Body of pancreas (tissue), 4 donors: Measurements from ENCODE around the gene PLEKHA6. TPM values are rescaled to one million over a fixed set of nuclear protein-coding genes. Genes with fewer than 3 reads are reported as not detected.

ENCODE experiments used
- ATAC-seq: fragments of 150-250 bp; one replicate; pipeline ENCODE4 v1.9.1; 2016
- DNase-seq, 4 donors: peaks; one replicate each; pipeline ENCODE4 v3.0.0-alpha.2; 2019
- H3K27ac ChIP-seq, 4 donors: fragments of 200-600 bp; sonication (generic); 1 replicate in 3 of 4; 2 replicates in 1 of 4; pipeline versions ENCODE4 v1.5.1 to v1.6.1; 2016 to 2019; ENCODE audit warnings: mild to moderate bottlenecking in 1 of 4, mixed read lengths in 1 of 4, moderate library complexity in 1 of 4
- H3K27me3 ChIP-seq, 2 donors: fragments of 200-600 bp; sonication (generic); one replicate each; pipeline ENCODE4 v1.6.0; 2016; ENCODE audit warnings: mild to moderate bottlenecking in 1 of 2
- H3K36me3 ChIP-seq, 2 donors: fragments of 200-600 bp; sonication (generic); replicated peaks in 1 of 2; 2 replicates each; pipeline ENCODE4 v1.5.1; 2016; ENCODE audit warnings: low read depth in 2 of 2; ENCODE audit not compliant: insufficient read depth in 1 of 2
- H3K4me1 ChIP-seq: fragments of 200-600 bp; sonication (generic); one replicate; pipeline ENCODE4 v1.6.0; 2016
- H3K4me3 ChIP-seq, 2 donors: fragments of 200-600 bp; sonication (generic); 1 replicate in 1 of 2; 2 replicates in 1 of 2; pipeline ENCODE4 v1.5.1; 2016 to 2019
- H3K9me3 ChIP-seq, 3 donors: fragments of 200-600 bp; sonication (generic); 1 replicate in 2 of 3; 2 replicates in 1 of 3; pipeline ENCODE4 v1.5.1; 2016
- CTCF ChIP-seq, 7 experiments: fragments of 450-650 bp in 4 of 7; fragments of 200-600 bp in 3 of 7; sonication (generic) in 3 of 7; IDR thresholded peaks; one replicate each; pipeline ENCODE4 v1.5.1; 2016 to 2019; ENCODE audit warnings: antibody characterized with exemption in 7 of 7
- POLR2A ChIP-seq, 3 donors: fragments of 450-650 bp; IDR thresholded peaks; one replicate each; pipeline ENCODE4 v1.6.1; 2016; ENCODE audit warnings: antibody characterized with exemption in 3 of 3, mild to moderate bottlenecking in 2 of 3
- WGBS, 2 donors: methylation state at CpG; one replicate each; pipeline ENCODE4 v1.1.5; 2017; 5-methylcytosine and 5-hydroxymethylcytosine counted together
- intact Hi-C: fragments of 100-400 bp; cut with DNase I; formaldehyde crosslinking; loops from one replicate; pipeline ENCODE4 v1.15.1; 2023
- total RNA-seq, 2 donors: library from RNA; depleted of rRNA; stranded (reverse); fragments of >200 nt; gene quantifications; one replicate each; pipeline ENCODE4 v1.1.0, GENCODE V29; 2016

The PLEKHA6 gene
- total RNA-seq, 2 donors from 2014 or later: 10.9 to 20.4 TPM

- Histone ChIP-seq H3K9me3 (no peaks in the 10 kb centered on the region), H3K4me1 (peaks cover 62% of the 10 kb centered on the region), H3K27me3 (no peaks in the 10 kb centered on the region), H3K4me3 (peak overlapping the region in 1 of 2 donors; percentile 3), H3K27ac (peak overlapping the region; percentile 74 to 92 (median 86)), H3K36me3 (no peaks in the 10 kb centered on the region)
- 5 to 9% methylated on average over 5 to 6 of the region's 8 CpGs for WGBS, 2 donors
- DNase-seq (peak; percentile 82 to 93 (median 90)), ATAC-seq (peak; percentile 77)
- intact Hi-C loops: no loop called here
- TF ChIP-seq POLR2A (IDR thresholded peaks at IDR 0.05) (peak; percentile 49 to 84 (median 80)), CTCF (IDR thresholded peaks at IDR 0.05) (peak in 2 of 7 experiments; percentile 2 to 10)
Measured at GRCh38 chr1:204288021-204288588, 71.6 kb downstream of the PLEKHA6 start.

GRCh38 chr1:204287466-204287891, 72.2 kb downstream of the PLEKHA6 start:
- H3K4me3 ChIP-seq: peak overlapping the region in 1 of 2 donors; percentile 3
- no peaks in the 10 kb centered on the region for H3K9me3 ChIP-seq
- DNase-seq: peak in 1 of 4 donors; percentile 42
- H3K36me3 ChIP-seq: no peaks in the 10 kb centered on the region
- peak overlapping the region; percentile 74 to 92 (median 86) for H3K27ac ChIP-seq
- ATAC-seq: peak; percentile 27
- intact Hi-C loops: no loop called here
- peaks cover 66% of the 10 kb centered on the region for H3K4me1 ChIP-seq
- H3K27me3 ChIP-seq: no peaks in the 10 kb centered on the region
- 6 to 12% methylated on average over 5 to 8 of the region's 8 CpGs for whole genome bisulfite sequencing, 2 donors
- TF ChIP-seq CTCF (IDR thresholded peaks at IDR 0.05) (no peak), POLR2A (IDR thresholded peaks at IDR 0.05) (no peak)

DNA sequence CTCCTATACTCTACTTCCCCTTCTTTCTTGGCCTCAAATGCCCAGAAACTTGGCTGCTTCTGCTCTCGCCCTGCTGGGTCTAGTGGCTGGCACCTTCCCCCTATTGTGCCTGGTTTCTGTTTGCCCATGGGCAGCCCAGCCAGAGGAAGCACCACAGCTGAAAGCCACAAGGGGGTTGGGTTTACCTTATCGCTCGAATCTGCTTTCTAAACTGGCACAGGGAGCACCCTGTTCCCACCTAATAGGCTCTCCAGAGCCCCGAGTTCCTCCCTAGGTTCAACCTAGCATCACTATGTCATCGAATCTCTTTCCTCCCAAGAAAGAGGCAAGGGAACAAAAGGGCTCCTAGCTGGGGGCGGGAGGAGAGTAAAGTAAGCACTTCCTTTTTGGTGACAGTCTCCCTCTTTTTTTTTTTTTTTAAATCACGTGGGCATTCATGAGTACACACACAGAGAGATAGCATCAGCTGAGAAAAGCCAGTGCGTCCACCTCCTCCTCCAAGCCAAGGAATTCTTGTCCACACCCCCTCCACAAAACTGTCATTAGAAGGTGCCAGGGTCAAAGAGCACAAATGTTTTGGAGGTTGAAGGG, 72.8 kb downstream of the PLEKHA6 start:
- no peaks in the 10 kb centered on the region for H3K27me3 ChIP-seq
- ATAC-seq: peak; percentile 73

DNA sequence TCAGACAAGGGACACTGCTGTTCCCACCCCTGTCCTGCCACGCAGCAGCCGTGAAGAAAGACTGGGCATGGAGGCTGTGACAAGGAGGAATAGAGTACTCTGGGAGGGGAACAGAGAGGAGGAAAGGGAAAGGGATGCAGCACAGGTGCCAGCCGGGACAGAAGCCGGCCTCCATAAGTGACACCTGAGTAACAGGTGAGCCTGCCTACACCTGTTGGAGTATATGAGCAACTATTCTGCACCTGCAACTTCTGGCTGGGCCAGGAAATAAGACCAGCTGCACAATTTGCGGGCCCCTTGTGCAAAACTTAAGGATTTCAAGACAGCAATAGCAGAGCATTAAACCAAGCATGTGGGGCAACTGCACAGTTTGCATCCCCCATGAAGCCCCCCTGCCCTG, 73.4 kb downstream of the PLEKHA6 start:
- H3K27me3 ChIP-seq: no peaks in the 10 kb centered on the region
- H3K9me3 ChIP-seq: no peaks in the 10 kb centered on the region
- 17 to 29% methylated on average over 4 to 5 of the region's 5 CpGs for WGBS, 2 donors
- peak overlapping the region; percentile 74 to 92 (median 86) for H3K27ac ChIP-seq
- no peaks in the 10 kb centered on the region for H3K36me3 ChIP-seq
- DNase-seq (peak in 1 of 4 donors; percentile 46), ATAC-seq (no peak)
- H3K4me1 ChIP-seq: peaks cover 74% of the 10 kb centered on the region
- no peak for TF ChIP-seq CTCF (IDR thresholded peaks at IDR 0.05)
- no peak for TF ChIP-seq POLR2A (IDR thresholded peaks at IDR 0.05)
- intact Hi-C loops: no loop called here
- H3K4me3 ChIP-seq: no peak overlapping the region

More for the DNA sequence above, 72.8 kb downstream of the PLEKHA6 start:
- DNase-seq: peak; percentile 67 to 83 (median 82)
- intact Hi-C loops: no loop called here
- Histone ChIP-seq H3K4me1 (peaks cover 72% of the 10 kb centered on the region), H3K9me3 (no peaks in the 10 kb centered on the region), H3K4me3 (no peak overlapping the region), H3K27ac (peak overlapping the region; percentile 74 to 92 (median 86)), H3K36me3 (no peaks in the 10 kb centered on the region)
- peak in 2 of 3 donors; percentile 41 to 52 for TF ChIP-seq POLR2A (IDR thresholded peaks at IDR 0.05)
- TF ChIP-seq CTCF (IDR thresholded peaks at IDR 0.05): peak in 4 of 7 experiments; percentile 43 to 53 (median 47)
- 2 to 7% methylated on average over 8 of the region's 8 CpGs for WGBS, 2 donors
